Mesenchymal stem cell (in vitro differentiated cells and primary cell): Measurements from ENCODE around the gene ZC3H4.

ENCODE experiments used
- DNase-seq: peaks from one replicate; pipeline ENCODE4 v3.0.0-alpha.2; 2013
- H2AFZ ChIP-seq: one replicate; pipeline ENCODE4 v1.6.1; 2013; ENCODE audit warnings: low read depth, mild to moderate bottlenecking, control low read depth, inconsistent platforms, low read length, moderate library complexity
- H2AK5ac ChIP-seq: 2 replicates; pipeline ENCODE4 v1.6.1; 2013; ENCODE audit warnings: low read length, moderate library complexity, mild to moderate bottlenecking, inconsistent platforms; ENCODE audit not compliant: severe bottlenecking
- H2BK120ac ChIP-seq: one replicate; pipeline ENCODE4 v1.6.1; 2013; ENCODE audit warnings: low read depth, mild to moderate bottlenecking, inconsistent platforms, low read length, moderate library complexity
- H2BK12ac ChIP-seq, 2 experiments: one replicate each; pipeline ENCODE4 v1.6.1; 2013; ENCODE audit warnings: inconsistent platforms in 2 of 2, low read length in 2 of 2, mild to moderate bottlenecking in 2 of 2, moderate library complexity in 2 of 2, control low read depth in 1 of 2
- H2BK15ac ChIP-seq: one replicate; pipeline ENCODE4 v1.6.1; 2013; ENCODE audit warnings: mild to moderate bottlenecking, low read depth, inconsistent platforms; ENCODE audit not compliant: poor library complexity, severe bottlenecking
- H2BK5ac ChIP-seq: 2 replicates; pipeline ENCODE4 v1.6.1; 2013; ENCODE audit warnings: low read depth, mild to moderate bottlenecking, low read length, control low read depth, inconsistent platforms; ENCODE audit not compliant: poor library complexity, severe bottlenecking
- H3K14ac ChIP-seq, 2 experiments: one replicate each; pipeline ENCODE4 v1.6.1; 2013; ENCODE audit warnings: inconsistent platforms in 2 of 2, low read length in 2 of 2, control low read depth in 1 of 2, mild to moderate bottlenecking in 1 of 2, moderate library complexity in 1 of 2
- H3K18ac ChIP-seq, 2 experiments: one replicate each; pipeline ENCODE4 v1.6.1; 2013; ENCODE audit warnings: inconsistent platforms in 2 of 2, low read length in 2 of 2, control low read depth in 1 of 2, low read depth in 1 of 2, mild to moderate bottlenecking in 1 of 2
- H3K23ac ChIP-seq, 2 experiments: one replicate each; pipeline ENCODE4 v1.6.1; 2013; ENCODE audit warnings: inconsistent platforms in 2 of 2, low read length in 2 of 2, mild to moderate bottlenecking in 2 of 2, moderate library complexity in 2 of 2, control low read depth in 1 of 2
- H3K27ac ChIP-seq: 2 replicates; pipeline ENCODE4 v1.5.1; 2013; ENCODE audit warnings: mild to moderate bottlenecking, moderate library complexity, low read length, control low read depth, inconsistent platforms; ENCODE audit not compliant: poor library complexity, severe bottlenecking
- H3K27me3 ChIP-seq, 2 experiments: 2 replicates each; pipeline versions ENCODE4 v1.6.1 to v1.7.0; 2013; ENCODE audit warnings: low read length in 2 of 2, mild to moderate bottlenecking in 2 of 2, moderate library complexity in 2 of 2, control low read depth in 1 of 2, inconsistent platforms in 1 of 2; ENCODE audit not compliant: control insufficient read depth in 1 of 2, insufficient read depth in 1 of 2
- H3K36me3 ChIP-seq, 2 experiments: 2 replicates each; pipeline versions ENCODE4 v1.6.1 to v1.7.0; 2013; ENCODE audit warnings: low read length in 2 of 2, control low read depth in 1 of 2, inconsistent platforms in 1 of 2, low read depth in 1 of 2, mild to moderate bottlenecking in 1 of 2; ENCODE audit not compliant: insufficient read depth in 2 of 2, control insufficient read depth in 1 of 2
- H3K4ac ChIP-seq, 2 experiments: one replicate each; pipeline ENCODE4 v1.6.1; 2013; ENCODE audit warnings: inconsistent platforms in 2 of 2, low read length in 2 of 2, mild to moderate bottlenecking in 2 of 2, moderate library complexity in 2 of 2, control low read depth in 1 of 2, low read depth in 1 of 2
- H3K4me1 ChIP-seq: 2 replicates; pipeline ENCODE4 v1.6.1; 2013; ENCODE audit warnings: low read depth, low read length, control low read depth; ENCODE audit not compliant: control insufficient read depth, insufficient read depth
- H3K4me2 ChIP-seq: 2 replicates; pipeline ENCODE4 v1.6.1; 2013; ENCODE audit warnings: low read length, mild to moderate bottlenecking, inconsistent platforms; ENCODE audit not compliant: poor library complexity, severe bottlenecking
- H3K4me3 ChIP-seq, 2 experiments: 2 replicates each; pipeline versions ENCODE4 v1.5.1 to v1.7.0; 2013; ENCODE audit warnings: low read length in 2 of 2, mild to moderate bottlenecking in 2 of 2, control low read depth in 1 of 2, low read depth in 1 of 2; ENCODE audit not compliant: insufficient read depth in 1 of 2
- H3K79me1 ChIP-seq: replicated peaks from 2 replicates; pipeline ENCODE4 v1.6.1; 2013; ENCODE audit warnings: mild to moderate bottlenecking, control low read depth, low read length, inconsistent platforms; ENCODE audit not compliant: poor library complexity, severe bottlenecking
- H3K9ac ChIP-seq: 2 replicates; pipeline ENCODE4 v1.7.0; 2013; ENCODE audit warnings: mild to moderate bottlenecking, low read length, moderate library complexity
- H3K9me3 ChIP-seq: 2 replicates; pipeline ENCODE4 v1.7.0; 2013; ENCODE audit warnings: mild to moderate bottlenecking, low read length; ENCODE audit not compliant: control insufficient read depth
- H4K8ac ChIP-seq: one replicate; pipeline ENCODE4 v1.6.1; 2013; ENCODE audit warnings: inconsistent platforms, mild to moderate bottlenecking, low read length, moderate library complexity
- H4K91ac ChIP-seq: one replicate; pipeline ENCODE4 v1.6.1; 2013; ENCODE audit warnings: mild to moderate bottlenecking, low read length, inconsistent platforms
- WGBS: methylation state at CpG from one replicate; pipeline ENCODE4 v1.1.7; 2013; ENCODE audit warnings: mixed read lengths; 5-methylcytosine and 5-hydroxymethylcytosine counted together

ZC3H4 gene

GRCh38 chr19:47075179-47075810, 38.3 kb downstream of the ZC3H4 start:
- Histone ChIP-seq H2BK120ac (no peak overlapping the region), H3K9me3 (no peaks in the 10 kb centered on the region), H4K8ac (no peak overlapping the region), H3K4me3 (no peak overlapping the region), H3K4ac (no peak overlapping the region), H3K4me1 (peaks cover 16% of the 10 kb centered on the region), H2BK12ac (peak overlapping the region in 1 of 2 experiments; percentile 31), H3K79me1 (peaks cover 33% of the 10 kb centered on the region), H3K9ac (no peak overlapping the region), H3K14ac (no peak overlapping the region), H4K91ac (no peak overlapping the region), H3K36me3 (peaks cover 74% of the 10 kb centered on the region in 2 experiments), H3K23ac (no peak overlapping the region), H2AK5ac (no peak overlapping the region), H3K4me2 (no peak overlapping the region), H3K27ac (no peak overlapping the region), H2AFZ (no peak overlapping the region), H2BK15ac (no peak overlapping the region), H3K18ac (no peak overlapping the region), H2BK5ac (no peak overlapping the region), H3K27me3 (no peaks in the 10 kb centered on the region)
- no peak for DNase-seq
- WGBS: 95% methylated on average over 15 of the region's 15 CpGs

- H3K9ac ChIP-seq: no peak overlapping the region
- 95% methylated on average over 9 of the region's 9 CpGs for WGBS
Observed at GRCh38 chr19:47074621-47075020, 39.0 kb downstream of the ZC3H4 start.

GRCh38 chr19:47073574-47073973, 40.0 kb downstream of the ZC3H4 start:
- Histone ChIP-seq H4K8ac (no peak overlapping the region), H3K14ac (no peak overlapping the region), H2BK12ac (no peak overlapping the region), H3K4ac (no peak overlapping the region), H3K36me3 (peaks cover 75 to 80% of the 10 kb centered on the region in 2 experiments), H4K91ac (no peak overlapping the region), H3K9me3 (no peaks in the 10 kb centered on the region), H3K79me1 (peaks cover 35% of the 10 kb centered on the region), H2BK15ac (no peak overlapping the region), H3K18ac (no peak overlapping the region), H2BK120ac (no peak overlapping the region), H2BK5ac (no peak overlapping the region), H3K23ac (no peak overlapping the region), H3K9ac (no peak overlapping the region), H2AFZ (no peak overlapping the region), H3K4me1 (peaks cover 16% of the 10 kb centered on the region), H3K27ac (no peak overlapping the region), H3K4me2 (no peak overlapping the region), H3K4me3 (no peak overlapping the region), H2AK5ac (no peak overlapping the region), H3K27me3 (no peaks in the 10 kb centered on the region)
- 98% methylated on average over 10 of the region's 10 CpGs for WGBS
- DNase-seq: no peak

More at GRCh38 chr19:47074621-47075020, 39.0 kb downstream of the ZC3H4 start:
- DNase-seq: no peak
- H3K14ac ChIP-seq: no peak overlapping the region
- no peak overlapping the region for H3K18ac ChIP-seq
- H3K27me3 ChIP-seq: no peaks in the 10 kb centered on the region
- no peak overlapping the region for H2AFZ ChIP-seq
- no peak overlapping the region for H2BK5ac ChIP-seq
- H3K9me3 ChIP-seq: no peaks in the 10 kb centered on the region
- H3K4ac ChIP-seq: no peak overlapping the region
- no peak overlapping the region for H2BK15ac ChIP-seq
- H2BK120ac ChIP-seq: no peak overlapping the region
- no peak overlapping the region for H4K8ac ChIP-seq
- H2BK12ac ChIP-seq: no peak overlapping the region
- no peak overlapping the region for H2AK5ac ChIP-seq
- no peak overlapping the region for H3K23ac ChIP-seq
- H3K27ac ChIP-seq: no peak overlapping the region
- H4K91ac ChIP-seq: no peak overlapping the region
- no peak overlapping the region for H3K4me2 ChIP-seq
- no peak overlapping the region for H3K4me3 ChIP-seq
- peaks cover 74 to 76% of the 10 kb centered on the region in 2 experiments for H3K36me3 ChIP-seq
- H3K4me1 ChIP-seq: peaks cover 18% of the 10 kb centered on the region
- peaks cover 31% of the 10 kb centered on the region for H3K79me1 ChIP-seq

- H3K79me1 ChIP-seq: peaks cover 44% of the 10 kb centered on the region
- no peak overlapping the region for H3K4me2 ChIP-seq
- peaks cover 16% of the 10 kb centered on the region for H3K4me1 ChIP-seq
- no peak overlapping the region for H3K4me3 ChIP-seq
- H3K18ac ChIP-seq: no peak overlapping the region
- no peak for DNase-seq
- 93% methylated on average over 8 of the region's 17 CpGs for WGBS
- H3K27me3 ChIP-seq: no peaks in the 10 kb centered on the region
- no peak overlapping the region for H2BK12ac ChIP-seq
- no peaks in the 10 kb centered on the region for H3K9me3 ChIP-seq
- no peak overlapping the region for H4K8ac ChIP-seq
- peaks cover 78 to 81% of the 10 kb centered on the region in 2 experiments for H3K36me3 ChIP-seq
- no peak overlapping the region for H3K9ac ChIP-seq
- H2BK120ac ChIP-seq: no peak overlapping the region
- H2AK5ac ChIP-seq: no peak overlapping the region
- no peak overlapping the region for H3K23ac ChIP-seq
- no peak overlapping the region for H3K14ac ChIP-seq
- H3K27ac ChIP-seq: no peak overlapping the region
- no peak overlapping the region for H2BK15ac ChIP-seq
- no peak overlapping the region for H4K91ac ChIP-seq
- no peak overlapping the region for H2AFZ ChIP-seq
- H2BK5ac ChIP-seq: no peak overlapping the region
- H3K4ac ChIP-seq: no peak overlapping the region
Observed at GRCh38 chr19:47072323-47072722, 41.3 kb downstream of the ZC3H4 start.
